Measurements from ENCODE around the gene B4GALNT1.
A peak's percentile ranks its signal among the peaks of the same experiment; 100 is the strongest.
"Not testable (repeated sequence)": the region's sequence is repeated elsewhere in the genome, so short reads cannot be mapped to it uniquely, and the experiment has no call there.

The B4GALNT1 gene

DNA sequence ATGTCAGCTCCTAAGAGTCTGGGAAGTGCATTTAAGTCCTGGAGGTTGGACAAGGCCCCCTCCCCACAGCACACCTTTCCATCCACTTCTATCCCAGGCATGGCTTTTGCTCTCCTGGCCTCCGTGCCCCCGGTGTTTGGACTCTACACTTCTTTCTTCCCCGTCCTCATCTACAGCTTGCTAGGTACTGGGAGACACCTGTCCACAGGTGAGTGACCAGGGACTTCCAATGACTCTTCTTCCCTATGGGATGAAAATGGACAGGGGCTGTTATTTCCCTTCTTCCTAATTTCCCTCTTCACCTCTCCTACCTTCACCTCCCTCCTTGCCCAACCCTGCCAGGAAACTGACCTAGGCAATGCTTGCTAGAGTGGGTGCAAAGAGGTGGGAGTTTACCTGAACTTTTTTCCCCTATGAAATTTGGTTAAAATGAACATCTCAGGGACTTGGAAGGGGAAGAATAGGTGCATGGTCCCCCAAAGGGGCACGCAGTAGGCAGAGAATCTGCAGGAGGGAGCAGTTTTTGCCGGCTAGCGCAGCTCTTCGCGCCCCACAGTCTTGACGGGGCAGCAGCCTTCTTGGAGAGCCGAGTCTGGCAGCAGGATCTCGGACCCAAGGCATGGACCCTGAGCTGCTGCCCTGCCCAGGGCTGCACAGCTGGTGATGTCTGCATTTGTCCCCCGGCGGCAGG is 12.6 kb downstream of the B4GALNT1 start:
- no peak for DNase-seq

DNA sequence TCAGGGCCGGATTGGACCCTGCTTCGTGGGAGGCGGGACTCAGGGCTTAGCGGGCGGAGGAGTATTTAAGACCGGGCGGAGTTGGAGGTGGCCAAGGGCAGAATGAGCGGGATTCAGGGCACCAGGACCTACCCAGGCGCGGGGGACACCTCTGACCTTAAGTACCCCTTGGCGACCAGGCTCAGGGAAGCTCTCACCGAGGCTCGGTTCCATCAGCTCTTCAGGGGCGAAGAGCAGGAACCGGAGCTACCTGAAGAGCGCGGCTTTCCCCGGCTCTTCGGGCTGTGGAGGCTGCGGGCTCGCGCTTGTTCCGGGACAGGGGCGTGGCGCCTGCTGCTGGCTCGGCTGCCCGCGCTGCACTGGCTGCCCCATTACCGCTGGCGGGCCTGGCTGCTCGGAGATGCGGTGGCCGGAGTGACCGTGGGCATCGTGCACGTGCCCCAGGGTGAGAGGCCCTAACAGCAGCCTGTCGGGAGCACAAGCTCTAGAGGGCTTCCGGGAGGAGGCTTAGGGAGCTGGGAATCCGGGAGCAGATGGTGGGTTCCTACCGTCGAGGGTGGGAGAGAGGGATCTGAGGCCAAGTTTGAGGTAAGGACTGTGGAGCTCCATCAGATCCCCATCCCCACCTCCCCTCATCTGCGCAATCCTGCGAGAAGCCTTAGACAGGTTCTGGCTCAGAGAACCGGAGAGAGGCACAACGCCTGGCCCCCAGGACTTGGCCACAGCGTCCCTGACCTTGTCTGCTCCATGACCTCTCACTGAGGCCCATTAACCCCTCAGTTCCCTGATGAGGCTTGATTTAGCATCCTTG is 13.4 kb downstream of the B4GALNT1 start:
- peak; percentile 74 for DNase-seq

DNA sequence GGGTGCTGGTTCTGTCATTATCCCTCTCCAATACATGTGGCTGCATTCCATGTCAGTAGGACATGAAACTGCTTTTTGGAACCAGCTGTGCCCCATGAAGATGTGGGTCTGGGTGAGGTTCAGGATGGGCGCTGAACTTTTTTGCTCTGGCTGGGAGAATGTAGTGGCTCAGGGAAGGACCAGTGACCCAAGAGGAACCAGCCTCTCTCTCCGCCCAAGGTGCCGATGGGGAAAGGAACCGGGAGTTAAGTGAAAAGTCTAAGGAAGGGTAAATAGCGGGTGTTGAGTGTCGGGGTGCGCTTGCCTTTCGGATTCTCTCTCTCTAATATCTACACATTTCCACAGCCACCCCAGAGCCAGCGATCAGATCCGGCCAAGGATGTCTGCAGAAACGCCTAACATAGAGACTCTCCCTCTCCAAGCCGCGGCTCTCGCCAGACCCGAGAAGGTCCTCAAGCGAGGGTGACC is 14.0 kb downstream of the B4GALNT1 start:
- DNase-seq: no peak

DNA sequence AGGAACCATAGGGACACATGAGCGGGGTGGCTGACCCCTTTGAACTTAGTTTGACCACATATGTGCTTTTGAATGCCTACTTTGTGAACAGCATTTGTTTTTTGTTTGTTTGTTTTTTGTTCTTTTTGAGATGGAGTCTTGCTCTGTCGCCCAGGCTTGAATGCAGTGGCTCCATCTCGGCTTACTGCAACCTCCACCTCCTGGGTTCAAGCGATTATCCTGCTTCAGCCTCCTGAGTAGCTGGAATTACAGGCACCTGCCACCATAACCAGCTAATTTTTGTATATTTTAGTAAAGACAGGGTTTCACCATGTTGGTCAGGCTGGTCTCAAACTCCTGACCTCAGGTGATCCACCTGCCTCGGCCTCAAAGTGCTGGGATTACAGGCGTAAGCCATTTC is 14.6 kb downstream of the B4GALNT1 start:
- not testable (repeated sequence) for DNase-seq

DNA sequence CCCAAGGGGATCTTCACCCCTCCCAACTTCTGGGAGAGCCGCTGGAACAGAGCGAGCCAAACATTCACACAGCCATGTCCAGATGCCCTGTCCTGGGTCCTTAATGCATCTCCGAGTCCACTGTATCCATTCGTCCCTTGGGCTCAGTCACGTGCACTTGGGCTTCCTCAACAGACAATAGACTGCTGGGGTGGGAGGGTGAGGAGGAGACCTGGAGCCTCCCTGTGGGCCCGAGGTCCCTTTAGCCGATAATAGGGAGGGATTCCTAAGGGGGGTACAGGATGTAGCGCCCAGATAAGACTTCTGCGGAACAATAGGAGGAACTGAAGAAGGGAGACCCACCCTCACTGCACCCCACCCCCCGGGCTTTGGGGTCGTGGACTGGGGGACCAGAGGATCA is 15.1 kb downstream of the B4GALNT1 start:
- no peak for DNase-seq

DNA sequence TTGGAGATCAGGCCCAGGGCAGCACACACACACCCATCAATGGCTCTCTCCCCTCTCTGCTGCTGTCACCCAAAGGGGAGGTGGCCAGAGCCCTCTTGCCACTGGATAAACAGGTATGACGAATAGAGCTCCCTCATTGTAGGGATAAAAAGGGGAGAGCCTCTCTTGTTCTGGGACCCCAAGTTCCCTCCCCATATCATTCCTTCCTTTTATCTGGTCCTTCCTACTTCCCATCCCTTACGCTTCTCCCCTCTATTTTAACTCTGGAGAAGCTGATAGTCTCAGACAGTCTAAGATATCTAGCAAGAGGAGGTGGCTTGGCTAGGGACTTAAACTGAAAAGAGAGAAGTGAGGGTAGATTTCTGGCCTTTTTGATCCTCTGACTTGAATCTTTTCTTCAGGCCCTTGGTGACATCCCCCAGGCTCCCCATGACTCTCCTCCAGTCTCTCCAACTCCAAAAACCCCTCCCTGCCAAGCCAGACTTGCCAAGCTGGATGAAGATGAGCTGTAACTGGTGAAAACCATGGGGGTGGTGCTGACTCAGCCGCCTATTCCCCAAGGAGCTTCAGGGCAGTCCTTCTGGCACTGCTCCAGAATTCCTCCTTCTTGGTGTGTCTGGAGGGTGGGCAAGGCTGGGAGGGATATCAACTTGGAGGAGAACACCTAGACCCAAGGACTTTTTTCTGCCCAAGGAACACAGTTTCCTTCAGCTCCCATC is 16.5 kb downstream of the B4GALNT1 start:
- DNase-seq: no peak

DNA sequence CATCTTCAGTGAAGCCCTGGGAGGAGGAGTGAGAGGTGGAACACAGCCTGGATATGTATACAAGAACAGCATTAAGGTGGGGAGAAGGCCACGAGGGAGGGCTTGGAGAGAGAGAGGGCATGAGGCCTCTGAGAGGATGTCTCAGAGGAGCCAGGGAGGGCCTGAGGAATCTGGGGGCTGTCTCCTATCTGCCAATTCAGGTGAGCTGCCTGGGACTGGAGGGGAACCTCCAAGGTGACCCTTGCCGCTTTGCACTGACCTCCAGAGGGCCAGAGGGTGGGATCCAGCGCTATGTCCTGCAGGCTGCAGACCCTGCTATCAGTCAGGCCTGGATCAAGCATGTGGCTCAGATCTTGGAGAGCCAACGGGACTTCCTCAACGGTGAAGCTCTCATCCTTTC is 17.4 kb downstream of the B4GALNT1 start:
- no peak for DNase-seq

DNA sequence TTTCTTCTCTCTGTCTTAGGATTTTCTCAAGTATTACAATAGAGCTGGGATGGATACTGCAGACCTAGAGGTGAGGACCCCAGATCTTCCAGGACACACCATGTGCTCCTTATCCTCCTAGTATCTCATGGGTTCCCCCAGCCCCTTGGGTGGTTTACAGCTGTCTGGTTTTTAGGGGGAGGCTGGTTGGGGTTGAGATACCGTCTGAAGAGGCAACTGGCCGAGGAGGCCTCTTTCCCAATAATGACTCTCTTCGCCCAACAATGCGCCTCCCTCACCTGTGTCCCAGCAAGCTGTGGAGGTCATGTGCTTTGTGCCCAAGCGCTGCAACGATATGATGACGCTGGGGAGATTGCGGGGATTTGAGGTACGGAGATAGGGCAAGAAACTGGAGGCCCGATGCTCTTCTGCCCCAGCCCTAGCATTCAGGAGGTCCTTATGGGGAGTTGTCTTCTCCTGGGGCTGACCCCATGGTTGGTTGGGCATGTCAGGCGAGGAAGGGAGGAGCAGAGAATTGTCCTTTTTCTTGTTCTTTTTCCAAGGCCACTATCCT is 18.0 kb downstream of the B4GALNT1 start:
- no peak for DNase-seq

DNA sequence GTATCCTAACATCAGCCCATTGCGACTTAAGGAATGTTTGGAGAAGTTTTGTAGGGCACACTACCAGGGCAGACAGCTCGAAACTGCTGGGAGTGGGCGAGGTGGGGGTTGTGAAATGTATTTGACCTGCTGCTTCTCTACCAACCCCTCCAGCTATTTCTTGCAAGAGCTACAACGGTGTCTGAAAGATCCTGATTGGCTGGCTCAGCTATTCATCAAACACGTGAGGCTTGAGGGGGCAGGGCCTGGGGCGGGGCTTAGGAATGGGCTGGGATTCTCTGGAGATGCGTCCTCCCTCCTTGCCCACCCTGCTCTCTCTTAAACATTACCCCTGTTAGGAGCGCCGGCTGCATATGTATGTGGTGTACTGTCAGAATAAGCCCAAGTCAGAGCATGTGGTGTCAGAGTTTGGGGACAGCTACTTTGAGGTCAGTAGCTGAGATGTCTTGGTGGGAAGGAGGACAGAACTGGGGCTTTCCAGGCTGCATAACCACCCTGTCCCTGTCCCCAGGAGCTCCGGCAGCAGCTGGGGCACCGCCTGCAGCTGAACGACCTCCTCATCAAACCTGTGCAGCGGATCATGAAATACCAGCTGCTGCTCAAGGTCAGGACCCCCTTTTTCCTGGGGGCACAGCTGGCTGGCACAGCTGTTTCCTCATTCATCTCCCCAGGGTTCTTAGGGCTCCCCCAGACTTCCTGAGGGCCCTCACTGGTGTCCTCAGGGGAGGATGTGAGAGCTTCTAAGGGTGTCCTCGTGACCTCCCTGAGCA is 18.6 kb downstream of the B4GALNT1 start:
- DNase-seq: peak; percentile 73

DNA sequence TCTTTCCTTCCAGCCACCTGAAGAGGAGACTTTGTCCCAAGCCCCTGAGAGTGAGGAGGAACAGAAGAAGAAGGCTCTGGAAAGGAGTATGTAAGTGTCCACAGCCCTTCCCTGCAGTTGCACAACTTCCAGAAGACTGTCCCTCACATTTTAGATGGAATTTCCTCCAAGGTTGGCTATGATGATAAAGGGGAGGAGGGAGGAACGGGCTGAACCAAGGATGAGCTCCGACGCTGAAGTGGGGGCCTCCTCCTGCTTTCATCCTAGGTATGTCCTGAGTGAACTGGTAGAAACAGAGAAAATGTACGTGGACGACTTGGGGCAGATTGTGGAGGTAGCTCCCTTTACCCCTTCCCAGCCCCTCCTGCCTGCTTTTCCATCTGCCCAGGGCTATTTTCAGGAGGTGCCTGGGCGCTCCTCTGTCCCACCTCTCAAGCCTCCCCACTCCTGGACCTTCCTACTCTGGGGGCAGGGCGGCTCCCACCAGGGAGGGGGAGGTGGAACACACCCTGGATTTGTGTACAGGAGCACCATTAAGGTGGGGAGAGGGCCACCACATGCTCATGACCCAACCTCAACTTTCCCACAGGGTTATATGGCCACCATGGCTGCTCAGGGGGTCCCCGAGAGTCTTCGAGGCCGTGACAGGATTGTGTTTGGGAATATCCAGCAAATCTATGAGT is 19.4 kb downstream of the B4GALNT1 start:
- no peak for DNase-seq

DNA sequence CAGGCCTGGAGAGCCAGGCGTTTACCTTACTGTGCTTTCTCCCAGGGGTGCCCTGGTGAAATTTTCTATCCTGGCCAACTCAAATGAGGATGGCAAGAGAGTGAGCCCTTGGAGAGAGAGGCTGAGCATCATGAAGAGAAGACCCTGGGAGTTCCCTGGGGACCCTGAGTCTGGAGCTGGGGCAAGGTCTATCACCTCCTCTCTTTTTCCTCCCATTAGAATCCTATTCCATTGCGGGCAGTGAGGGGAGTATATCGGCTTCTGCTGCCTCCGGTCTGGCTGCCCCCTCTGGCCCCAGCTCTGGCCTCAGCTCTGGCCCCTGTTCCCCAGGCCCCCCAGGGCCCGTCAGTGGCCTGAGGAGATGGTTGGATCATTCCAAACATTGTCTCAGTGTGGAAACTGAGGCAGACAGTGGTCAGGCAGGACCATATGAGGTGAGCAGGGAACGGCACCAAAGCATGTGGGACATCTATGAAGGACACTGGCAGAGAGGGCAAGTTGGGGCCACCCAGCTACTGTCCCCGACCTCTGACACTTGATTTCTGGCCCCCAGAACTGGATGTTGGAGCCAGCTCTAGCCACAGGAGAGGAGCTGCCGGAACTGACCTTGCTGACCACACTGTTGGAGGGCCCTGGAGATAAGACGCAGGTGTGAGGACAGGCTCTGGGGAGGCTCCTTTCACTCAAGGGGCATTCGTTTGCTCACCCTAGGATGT is 20.1 kb downstream of the B4GALNT1 start:
- DNase-seq: no peak

DNA sequence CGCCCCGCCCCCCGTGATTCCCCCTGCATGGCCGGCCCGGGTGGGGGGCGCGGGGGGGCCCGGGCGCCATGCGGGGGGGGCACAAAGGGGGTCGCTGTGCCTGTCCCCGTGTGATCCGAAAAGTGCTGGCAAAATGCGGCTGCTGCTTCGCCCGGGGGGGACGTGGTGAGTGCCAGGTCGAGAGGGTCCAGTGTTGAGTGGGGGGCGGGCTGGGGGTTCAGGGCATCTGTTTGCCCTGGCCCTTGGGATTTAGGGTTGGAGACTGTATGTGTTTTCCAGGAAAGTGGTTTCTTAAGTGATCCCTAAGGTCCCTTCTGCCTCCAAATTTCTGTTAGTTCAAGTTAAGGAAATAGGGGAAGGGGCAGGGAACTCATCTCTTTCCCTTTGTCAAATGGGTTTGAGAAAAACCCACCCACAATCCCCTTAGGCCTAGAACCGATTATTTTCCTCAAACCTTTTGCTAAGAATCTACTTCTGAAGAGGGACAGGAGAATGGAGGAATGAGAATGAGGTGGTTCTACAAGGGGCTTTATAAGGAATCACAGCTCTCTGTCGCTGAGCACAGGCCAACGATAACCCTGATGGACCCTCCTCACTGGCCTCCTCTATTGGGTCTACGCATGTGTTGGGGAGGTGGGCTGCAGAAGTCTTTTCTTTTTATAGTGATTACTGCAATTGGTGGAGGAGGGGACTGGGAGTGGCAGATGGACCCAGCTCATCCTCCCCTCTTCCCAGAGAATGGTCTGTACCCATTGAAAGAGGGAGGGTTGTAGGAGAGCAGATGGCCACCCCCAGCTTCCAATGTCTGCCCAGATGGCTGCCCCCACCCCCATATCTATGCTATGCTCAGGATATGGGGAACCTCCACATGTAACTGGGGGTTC is 20.9 kb downstream of the B4GALNT1 start:
- DNase-seq: no peak

DNA sequence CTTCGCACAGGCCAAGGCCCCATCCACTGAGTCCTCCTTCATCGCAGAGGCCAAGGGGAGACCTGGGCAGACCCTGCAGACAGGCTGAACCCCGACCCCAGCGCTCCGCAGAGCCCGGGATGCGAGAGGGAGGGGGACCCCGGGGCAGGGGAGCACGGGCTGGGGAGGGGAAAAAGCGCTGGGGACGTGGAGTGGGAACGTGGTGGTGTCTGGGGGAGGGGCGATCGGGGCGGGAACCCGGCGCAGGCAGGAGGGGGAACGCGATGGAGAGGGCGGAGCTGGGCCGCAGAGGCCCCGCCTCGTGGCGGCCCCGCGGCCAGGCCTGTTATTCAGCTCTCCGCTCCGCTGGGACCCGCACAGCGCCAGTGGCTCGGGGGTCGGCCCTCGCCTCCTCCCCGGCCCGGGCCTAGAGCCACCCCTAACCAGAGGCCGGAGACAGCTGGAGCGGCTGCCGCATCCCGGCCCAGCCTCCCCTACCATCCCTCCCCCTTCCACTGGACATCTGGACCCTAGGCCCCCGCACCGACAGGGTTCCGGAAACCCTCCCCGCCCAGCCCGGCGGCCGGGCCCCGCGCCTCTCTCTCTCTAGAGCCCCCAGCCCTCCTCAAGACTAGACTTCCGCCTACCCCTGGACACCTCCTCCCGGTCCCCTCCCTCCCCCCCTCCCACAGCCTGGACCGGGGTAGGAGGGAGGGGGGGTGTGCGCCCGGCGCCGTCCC is 21.7 kb downstream of the B4GALNT1 start, which contains the start of gene ARHGEF25:
Gene ARHGEF25, plus strand, starts transcription at position 328 of the 719 bp plus-strand sequence. CDS start 460 bp downstream, outside the sequence.
- DNase-seq: peak; percentile 83

DNA sequence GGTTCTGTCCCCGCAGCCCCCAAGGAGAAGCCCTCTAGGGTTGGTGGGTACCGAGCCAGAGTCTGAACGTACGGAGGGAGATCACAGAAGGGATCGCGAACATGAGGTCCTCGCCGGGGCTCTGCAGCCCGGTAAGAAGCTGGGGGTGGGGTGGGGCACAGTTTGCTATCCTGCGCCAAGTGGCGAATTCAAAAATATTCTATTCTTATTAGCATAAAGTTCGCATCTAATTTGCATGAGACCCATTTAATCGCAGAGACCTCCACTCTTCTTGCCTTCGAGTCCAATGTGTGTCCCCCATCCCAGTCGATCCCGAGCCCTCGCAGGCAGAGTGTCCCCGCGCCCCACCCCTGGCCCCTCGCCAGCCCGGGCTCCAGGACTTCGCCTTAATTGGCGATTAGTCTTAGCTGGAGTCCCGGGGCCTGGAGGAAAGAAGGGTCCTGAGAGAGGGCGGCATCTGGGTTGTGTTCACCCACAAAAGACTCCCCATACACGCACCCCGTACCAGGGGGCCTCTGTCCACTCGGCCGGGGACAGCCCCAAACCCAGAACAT is 22.4 kb downstream of the B4GALNT1 start:
- DNase-seq: no peak

DNA sequence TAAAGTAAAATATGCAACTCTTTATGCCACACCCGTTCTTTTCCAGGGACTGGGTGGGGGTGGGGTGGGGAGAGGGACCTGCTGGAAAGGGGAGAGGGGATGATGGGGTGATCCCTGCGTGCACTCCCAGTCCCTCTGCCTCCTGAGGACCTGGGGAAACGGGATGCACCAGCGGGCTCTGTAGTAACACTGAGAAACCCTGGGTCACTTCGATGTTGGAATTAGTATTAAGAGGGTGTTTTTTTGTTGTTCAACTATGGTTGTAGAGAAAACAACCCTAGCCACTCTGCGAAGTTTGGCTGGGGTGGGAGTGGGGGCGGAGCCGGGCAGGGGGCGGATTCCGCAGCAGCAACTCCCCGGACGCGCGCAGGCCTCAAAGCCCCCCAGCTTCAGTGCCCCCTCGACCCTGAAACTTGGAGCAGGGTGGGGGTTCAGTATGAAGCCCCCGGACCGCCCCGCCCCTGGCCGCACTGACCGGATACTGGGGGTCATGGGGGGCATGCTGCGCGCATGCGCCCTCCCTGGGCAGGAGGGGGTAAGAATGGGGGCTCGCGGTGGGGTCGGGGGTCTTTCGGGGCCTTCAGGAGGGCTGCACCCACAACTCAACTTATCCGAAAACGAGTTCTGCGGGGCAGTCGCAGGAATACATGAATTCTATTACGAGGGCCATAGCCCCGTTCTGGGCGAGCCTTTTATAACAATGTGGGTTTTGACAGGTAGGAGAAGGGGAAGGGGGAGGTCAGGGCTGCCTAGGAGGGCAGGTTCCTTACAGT is 23.0 kb downstream of the B4GALNT1 start:
- no peak for DNase-seq

DNA sequence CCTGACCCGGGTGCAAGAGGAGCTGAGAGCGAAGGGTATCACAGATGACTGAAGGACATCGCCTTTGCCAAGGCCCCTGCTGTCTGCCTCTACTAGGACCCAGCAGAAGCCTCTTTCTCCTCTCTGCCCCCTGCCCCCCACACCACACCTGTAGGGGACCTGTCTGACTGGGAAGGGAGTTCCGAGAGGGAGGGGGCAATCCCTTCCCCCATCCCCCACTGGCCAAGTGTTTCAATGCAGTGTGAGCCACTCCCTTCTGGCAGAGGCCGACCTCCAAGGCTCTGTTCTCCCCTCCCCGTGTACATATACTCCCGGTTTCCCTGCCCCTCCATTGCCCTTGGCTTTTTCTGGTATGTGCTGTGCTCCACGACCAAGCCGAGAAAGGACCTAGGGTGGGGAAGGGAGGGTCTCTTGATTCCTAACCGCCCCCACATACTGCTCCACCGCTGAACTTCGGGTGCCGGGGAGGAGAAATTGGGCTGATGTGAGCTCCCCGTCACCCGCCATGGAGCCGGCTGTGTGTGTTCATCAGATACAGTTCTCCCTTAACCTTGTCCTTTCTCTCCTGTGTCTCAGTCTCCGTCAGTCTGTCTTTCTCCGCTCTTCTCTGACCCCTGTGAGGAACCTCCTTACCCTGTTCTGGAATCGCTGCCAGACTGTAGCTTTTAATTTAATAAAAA is 23.8 kb downstream of the B4GALNT1 start:
- DNase-seq: no peak

DNA sequence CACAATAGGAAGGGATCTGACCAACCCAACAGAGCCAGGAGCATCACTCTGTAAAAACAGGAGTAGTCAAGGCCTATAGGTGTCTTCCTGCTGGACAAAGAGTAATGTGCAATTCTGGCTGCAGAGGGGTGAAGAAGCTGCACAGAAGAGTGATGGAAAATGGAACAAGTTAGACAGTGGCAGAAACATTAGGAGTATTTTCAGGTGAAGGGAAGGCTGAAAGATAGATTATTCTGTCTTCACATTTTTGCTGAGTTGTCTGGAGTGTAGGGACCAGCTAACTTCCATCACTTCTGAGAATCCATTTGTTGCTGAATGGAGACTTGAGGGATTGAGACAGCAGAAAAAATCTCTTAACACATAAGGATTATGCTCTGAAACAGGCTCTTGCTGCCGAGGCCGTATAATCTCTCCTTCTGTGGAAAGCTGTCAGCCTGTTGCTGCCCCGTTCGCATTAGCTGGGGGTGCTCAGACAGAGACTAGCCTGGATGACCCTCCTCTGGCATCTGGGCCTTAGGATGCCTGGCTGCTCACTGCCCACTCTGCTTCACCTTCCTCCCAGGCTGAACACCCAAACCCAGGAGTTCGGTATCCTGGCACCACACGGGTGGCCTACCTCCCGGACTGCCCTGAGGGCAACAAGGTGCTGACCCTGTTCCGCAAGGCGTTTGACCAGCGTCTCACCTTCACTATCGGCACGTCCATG is 24.9 kb downstream of the B4GALNT1 start:
- no peak for DNase-seq

Measured in islet precursor cell (in vitro differentiated cells).